Skin epidermis (tissue), 12 donors: Measurements from ENCODE around the gene CLPTM1L.
"Not testable (repeated sequence)": the region's sequence is repeated elsewhere in the genome, so short reads cannot be mapped to it uniquely, and the experiment has no call there.

Source experiments
- H3K27ac ChIP-seq, 21 experiments: fragments of 200-600 bp; sonication (generic) in 11 of 21; one replicate each; pipeline ENCODE4 v1.5.0; 2020; ENCODE audit warnings: mild to moderate bottlenecking in 3 of 21, inconsistent platforms in 2 of 21, moderate library complexity in 2 of 21
- H3K4me3 ChIP-seq, 7 experiments: fragments of 200-600 bp; sonication (generic) in 2 of 7; one replicate each; pipeline ENCODE4 v1.5.0; 2020; ENCODE audit warnings: inconsistent platforms in 2 of 7, mild to moderate bottlenecking in 2 of 7, moderate library complexity in 1 of 7

Gene CLPTM1L

GRCh38 chr5:1343931-1344901 lies 683 bp downstream of the CLPTM1L start:
- Histone ChIP-seq H3K4me3 (peak overlapping the region; percentile 77 to 96 (median 87)), H3K27ac (peak overlapping the region in 19 of 21 experiments; percentile 30 to 91 (median 79))

GRCh38 chr5:1343315-1343751 lies 1.6 kb downstream of the CLPTM1L start:
- Histone ChIP-seq H3K4me3 (peak overlapping the region in 2 of 7 experiments; percentile 81 to 91), H3K27ac (peak overlapping the region in 2 of 21 experiments; percentile 81 to 91)

- H3K27ac ChIP-seq, H3K4me3 ChIP-seq: not testable (repeated sequence)
Measured at GRCh38 chr5:1342711-1343110, 2.2 kb downstream of the CLPTM1L start.

- Histone ChIP-seq H3K27ac (no peak overlapping the region), H3K4me3 (no peak overlapping the region)
Measured at GRCh38 chr5:1342268-1342667, 2.6 kb downstream of the CLPTM1L start.

GRCh38 chr5:1341863-1342262 lies 3.0 kb downstream of the CLPTM1L start:
- no peak overlapping the region for H3K4me3 ChIP-seq
- H3K27ac ChIP-seq: no peak overlapping the region

GRCh38 chr5:1339818-1340210 lies 5.1 kb downstream of the CLPTM1L start:
- not testable (repeated sequence) for H3K4me3 ChIP-seq, H3K27ac ChIP-seq

- not testable (repeated sequence) for H3K27ac ChIP-seq
Measured at GRCh38 chr5:1339139-1339817, 5.6 kb downstream of the CLPTM1L start.

GRCh38 chr5:1338506-1339070 lies 6.3 kb downstream of the CLPTM1L start:
- Histone ChIP-seq H3K27ac (no peak overlapping the region), H3K4me3 (no peak overlapping the region)

More at GRCh38 chr5:1339139-1339817, 5.6 kb downstream of the CLPTM1L start:
- H3K4me3 ChIP-seq: not testable (repeated sequence)

- H3K27ac ChIP-seq: no peak overlapping the region
Measured at GRCh38 chr5:1338196-1338490, 6.8 kb downstream of the CLPTM1L start.

GRCh38 chr5:1337489-1338195 lies 7.3 kb downstream of the CLPTM1L start:
- no peak overlapping the region for H3K27ac ChIP-seq
- H3K4me3 ChIP-seq: no peak overlapping the region

More at GRCh38 chr5:1338196-1338490, 6.8 kb downstream of the CLPTM1L start:
- no peak overlapping the region for H3K4me3 ChIP-seq

GRCh38 chr5:1336749-1337488 lies 8.0 kb downstream of the CLPTM1L start:
- no peak overlapping the region for H3K4me3 ChIP-seq
- no peak overlapping the region for H3K27ac ChIP-seq

GRCh38 chr5:1336106-1336561 lies 8.8 kb downstream of the CLPTM1L start:
- no peak overlapping the region for H3K27ac ChIP-seq

GRCh38 chr5:1335540-1336095 lies 9.3 kb downstream of the CLPTM1L start:
- Histone ChIP-seq H3K27ac (no peak overlapping the region), H3K4me3 (no peak overlapping the region)

More at GRCh38 chr5:1336106-1336561, 8.8 kb downstream of the CLPTM1L start:
- H3K4me3 ChIP-seq: no peak overlapping the region

- no peak overlapping the region for H3K27ac ChIP-seq
- no peak overlapping the region for H3K4me3 ChIP-seq
Measured at GRCh38 chr5:1334831-1335539, 9.9 kb downstream of the CLPTM1L start.

- no peak overlapping the region for H3K4me3 ChIP-seq
- H3K27ac ChIP-seq: no peak overlapping the region
Measured at GRCh38 chr5:1333986-1334385, 10.9 kb downstream of the CLPTM1L start.

- H3K4me3 ChIP-seq, H3K27ac ChIP-seq: not testable (repeated sequence)
Measured at GRCh38 chr5:1333286-1333685, 11.6 kb downstream of the CLPTM1L start.

GRCh38 chr5:1332461-1333001 lies 12.4 kb downstream of the CLPTM1L start:
- Histone ChIP-seq H3K27ac (peak overlapping the region in 2 of 21 experiments; percentile 74 to 84), H3K4me3 (no peak overlapping the region)
